ENCODE measurements around the gene ATP8A2. TPM values are rescaled to one million over a fixed set of nuclear protein-coding genes. Genes with fewer than 3 reads are reported as not detected.

Gene ATP8A2
- total and polyA plus RNA-seq, 12 donors: under 0.01 to 0.18 (median 0.10) TPM; not detected in 3

- Histone ChIP-seq H3K36me3 (no peaks in the 10 kb centered on the region), H3K27ac (no peak overlapping the region), H3K4me1 (no peaks in the 10 kb centered on the region), H3K27me3 (peaks cover 0 to 18% (median 2%) of the 10 kb centered on the region in 7 donors), H3K9me3 (no peaks in the 10 kb centered on the region), H3K4me3 (no peak overlapping the region)
- no peak for TF ChIP-seq CTCF (IDR thresholded peaks at IDR 0.05)
- 43 to 45% methylated on average over 14 of the region's 14 CpGs for WGBS, 2 donors
- no peak for DNase-seq
- intact Hi-C loops (cut with DNase I): no loop called here
- no peak for ATAC-seq
These were observed 287.5 kb downstream of the ATP8A2 start for GRCh38 chr13:25659091-25659795.

GRCh38 chr13:25660996-25661395 is 289.2 kb downstream of the ATP8A2 start:
- Histone ChIP-seq H3K27me3 (peaks cover 0 to 10% (median 0%) of the 10 kb centered on the region in 7 donors), H3K4me3 (no peak overlapping the region), H3K36me3 (no peaks in the 10 kb centered on the region), H3K27ac (no peak overlapping the region), H3K9me3 (no peaks in the 10 kb centered on the region), H3K4me1 (no peaks in the 10 kb centered on the region)
- no peak for TF ChIP-seq CTCF (IDR thresholded peaks at IDR 0.05)
- WGBS, 2 donors: 81 to 83% methylated on average over 5 of the region's 5 CpGs
- no peak for ATAC-seq
- intact Hi-C loops (cut with DNase I): no loop called here
- no peak for DNase-seq

- ATAC-seq (no peak), DNase-seq (no peak)
- peaks cover 0 to 9% (median 0%) of the 10 kb centered on the region in 7 donors for H3K27me3 ChIP-seq
- 75 to 79% methylated on average over 1 of the region's 1 CpG for WGBS, 2 donors
- H3K36me3 ChIP-seq: no peaks in the 10 kb centered on the region
- intact Hi-C loops (cut with DNase I): no loop called here
- H3K4me3 ChIP-seq: no peak overlapping the region
- no peak for TF ChIP-seq CTCF (IDR thresholded peaks at IDR 0.05)
- no peaks in the 10 kb centered on the region for H3K4me1 ChIP-seq
- peaks cover 0 to 7% (median 0%) of the 10 kb centered on the region in 11 donors for H3K9me3 ChIP-seq
- H3K27ac ChIP-seq: no peak overlapping the region
These were observed 290.7 kb downstream of the ATP8A2 start for GRCh38 chr13:25662516-25662915.

- intact Hi-C loops (cut with DNase I): no loop called here
- peaks cover 0 to 35% (median 19%) of the 10 kb centered on the region in 11 donors for H3K9me3 ChIP-seq
- no peak overlapping the region for H3K4me3 ChIP-seq
- no peaks in the 10 kb centered on the region for H3K36me3 ChIP-seq
- TF ChIP-seq CTCF (IDR thresholded peaks at IDR 0.05): no peak
- DNase-seq: no peak
- no peaks in the 10 kb centered on the region for H3K4me1 ChIP-seq
- no peak overlapping the region for H3K27ac ChIP-seq
- H3K27me3 ChIP-seq: no peaks in the 10 kb centered on the region
- no peak for ATAC-seq
These were observed 296.6 kb downstream of the ATP8A2 start for GRCh38 chr13:25668345-25668744.
